HG02840 (cell line): ENCODE measurements around the gene UBLCP1.
"Not testable (repeated sequence)": the region's sequence is repeated elsewhere in the genome, so short reads cannot be mapped to it uniquely, and the experiment has no call there.

ENCODE experiments used
- ATAC-seq: cut with Tn5 transposase; IDR thresholded peaks from one replicate; pipeline ENCODE4 v1.9.1; 2021; ENCODE audit warnings: mild to moderate bottlenecking, moderate library complexity, moderate number of reproducible peaks; ENCODE audit not compliant: unreplicated experiment, low FRiP score

UBLCP1 gene

GRCh38 chr5:159244890-159245289 is 18.2 kb upstream of the UBLCP1 start:
- ATAC-seq, result no peak

- ATAC-seq, result no peak
Observed at GRCh38 chr5:159249158-159249557, 13.9 kb upstream of the UBLCP1 start.

- ATAC-seq, result no peak
Observed at GRCh38 chr5:159252195-159252594, 10.9 kb upstream of the UBLCP1 start.

- no peak for ATAC-seq
Observed at GRCh38 chr5:159257007-159257406, 6.1 kb upstream of the UBLCP1 start.

GRCh38 chr5:159257629-159258283 is 5.3 kb upstream of the UBLCP1 start:
- ATAC-seq, result no peak

GRCh38 chr5:159258361-159258760 is 4.7 kb upstream of the UBLCP1 start:
- ATAC-seq, result no peak

GRCh38 chr5:159260212-159260611 is 2.9 kb upstream of the UBLCP1 start:
- not testable (repeated sequence) for ATAC-seq

- peak; percentile 7 for ATAC-seq
Observed at GRCh38 chr5:159262472-159262858, 625 bp upstream of the UBLCP1 start.

- peak; percentile 15 for ATAC-seq
Observed at GRCh38 chr5:159263569-159263905, 447 bp downstream of the UBLCP1 start.

GRCh38 chr5:159266764-159267163 is 3.7 kb downstream of the UBLCP1 start:
- not testable (repeated sequence) for ATAC-seq

GRCh38 chr5:159269723-159270122 is 6.6 kb downstream of the UBLCP1 start:
- ATAC-seq, result no peak

GRCh38 chr5:159273923-159274322 is 10.8 kb downstream of the UBLCP1 start:
- no peak for ATAC-seq

GRCh38 chr5:159274676-159275075 is 11.6 kb downstream of the UBLCP1 start:
- ATAC-seq, result no peak

GRCh38 chr5:159286420-159287035 is 23.4 kb downstream of the UBLCP1 start:
- ATAC-seq, result no peak

GRCh38 chr5:159290741-159291140 is 27.7 kb downstream of the UBLCP1 start:
- ATAC-seq, result no peak

- no peak for ATAC-seq
Observed at GRCh38 chr5:159294921-159295320, 31.8 kb downstream of the UBLCP1 start.

GRCh38 chr5:159297300-159297699 is 34.2 kb downstream of the UBLCP1 start:
- ATAC-seq, result not testable (repeated sequence)

- no peak for ATAC-seq
Observed at GRCh38 chr5:159301466-159301865, 38.4 kb downstream of the UBLCP1 start.

- ATAC-seq, result not testable (repeated sequence)
Observed at GRCh38 chr5:159301929-159302860, 39.1 kb downstream of the UBLCP1 start.

GRCh38 chr5:159303286-159303685 is 40.2 kb downstream of the UBLCP1 start:
- no peak for ATAC-seq

- ATAC-seq, result no peak
Observed at GRCh38 chr5:159304961-159305595, 42.0 kb downstream of the UBLCP1 start.
